ENCODE results near the gene CDH4. TPM values are rescaled to one million over a fixed set of nuclear protein-coding genes. Genes with fewer than 3 reads are reported as not detected.
A peak's percentile ranks its signal among the peaks of the same experiment; 100 is the strongest.

The CDH4 gene
- total RNA-seq, 1 donor from 2014 or later = 3.2 TPM

- peaks cover 45% of the 10 kb centered on the region for H3K27me3 Mint-ChIP-seq (ENCODE audit: low read depth, unreplicated experiment)
Observed at GRCh38 chr20:61253264-61253639, 1.2 kb downstream of the CDH4 start.

GRCh38 chr20:61253640-61254511, 1.8 kb downstream of the CDH4 start:
- peaks cover 3% of the 10 kb centered on the region for H3K36me3 Mint-ChIP-seq (ENCODE audit: low read depth, unreplicated experiment)
- peaks cover 38% of the 10 kb centered on the region for H3K4me1 ChIP-seq (ENCODE audit: insufficient read depth, low read length)
- FAIRE-seq = no peak
- no peaks in the 10 kb centered on the region for H4K20me1 ChIP-seq (ENCODE audit: insufficient read depth, low read length)
- H3K4me3 Mint-ChIP-seq (ENCODE audit: unreplicated experiment) = peak overlapping the region; percentile 83
- H3K4me2 ChIP-seq (ENCODE audit: low read length) = peak overlapping the region; percentile 94
- peaks cover 14% of the 10 kb centered on the region for H3K79me2 ChIP-seq (ENCODE audit: insufficient read depth, low read length)
- peaks cover 6% of the 10 kb centered on the region for H3K4me1 Mint-ChIP-seq (ENCODE audit: low read depth, unreplicated experiment)
- H3K27ac Mint-ChIP-seq (ENCODE audit: unreplicated experiment) = no peak overlapping the region
- peak overlapping the region; percentile 65 for H3K4me3 ChIP-seq (ENCODE audit: insufficient read depth, low read depth, low read length)
- peak overlapping the region; percentile 69 for H3K27ac ChIP-seq (ENCODE audit: low read depth, low read length)
- no peaks in the 10 kb centered on the region for H3K36me3 ChIP-seq (ENCODE audit: insufficient read depth, low read length)
- peaks cover 11% of the 10 kb centered on the region for H3K27me3 ChIP-seq (ENCODE audit: insufficient read depth, low read length)
- H3K27me3 Mint-ChIP-seq (ENCODE audit: low read depth, unreplicated experiment) = peaks cover 38% of the 10 kb centered on the region
- TF ChIP-seq EZH2 (IDR thresholded peaks at IDR 0.05; ENCODE audit: insufficient read depth, low read length) = no peak
- TF ChIP-seq, protein P1, sequence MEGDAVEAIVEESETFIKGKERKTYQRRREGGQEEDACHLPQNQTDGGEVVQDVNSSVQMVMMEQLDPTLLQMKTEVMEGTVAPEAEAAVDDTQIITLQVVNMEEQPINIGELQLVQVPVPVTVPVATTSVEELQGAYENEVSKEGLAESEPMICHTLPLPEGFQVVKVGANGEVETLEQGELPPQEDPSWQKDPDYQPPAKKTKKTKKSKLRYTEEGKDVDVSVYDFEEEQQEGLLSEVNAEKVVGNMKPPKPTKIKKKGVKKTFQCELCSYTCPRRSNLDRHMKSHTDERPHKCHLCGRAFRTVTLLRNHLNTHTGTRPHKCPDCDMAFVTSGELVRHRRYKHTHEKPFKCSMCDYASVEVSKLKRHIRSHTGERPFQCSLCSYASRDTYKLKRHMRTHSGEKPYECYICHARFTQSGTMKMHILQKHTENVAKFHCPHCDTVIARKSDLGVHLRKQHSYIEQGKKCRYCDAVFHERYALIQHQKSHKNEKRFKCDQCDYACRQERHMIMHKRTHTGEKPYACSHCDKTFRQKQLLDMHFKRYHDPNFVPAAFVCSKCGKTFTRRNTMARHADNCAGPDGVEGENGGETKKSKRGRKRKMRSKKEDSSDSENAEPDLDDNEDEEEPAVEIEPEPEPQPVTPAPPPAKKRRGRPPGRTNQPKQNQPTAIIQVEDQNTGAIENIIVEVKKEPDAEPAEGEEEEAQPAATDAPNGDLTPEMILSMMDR (IDR thresholded peaks at IDR 0.05; ENCODE audit: insufficient read depth, low read depth, low read length) = no peak
- H3K9me3 ChIP-seq (ENCODE audit: insufficient read depth, low read depth, low read length) = no peaks in the 10 kb centered on the region
- peak overlapping the region; percentile 87 for H2AFZ ChIP-seq (ENCODE audit: low read depth, low read length)
- H3K9me3 Mint-ChIP-seq (ENCODE audit: unreplicated experiment) = no peaks in the 10 kb centered on the region
- DNase-seq (ENCODE audit: low read depth) = peak; percentile 51
- H3K9ac ChIP-seq (ENCODE audit: low read length) = peak overlapping the region; percentile 80

More at GRCh38 chr20:61253264-61253639, 1.2 kb downstream of the CDH4 start:
- no peaks in the 10 kb centered on the region for H3K9me3 ChIP-seq (ENCODE audit: insufficient read depth, low read depth, low read length)
- FAIRE-seq (no peak), DNase-seq (ENCODE audit: low read depth) (no peak)
- no peaks in the 10 kb centered on the region for H3K36me3 ChIP-seq (ENCODE audit: insufficient read depth, low read length)
- peak overlapping the region; percentile 80 for H3K9ac ChIP-seq (ENCODE audit: low read length)
- H3K27ac ChIP-seq (ENCODE audit: low read depth, low read length) = peak overlapping the region; percentile 19
- peaks cover 16% of the 10 kb centered on the region for H3K27me3 ChIP-seq (ENCODE audit: insufficient read depth, low read length)
- TF ChIP-seq EZH2 (IDR thresholded peaks at IDR 0.05; ENCODE audit: insufficient read depth, low read length) = no peak
- TF ChIP-seq, protein P1 (IDR thresholded peaks at IDR 0.05; ENCODE audit: insufficient read depth, low read depth, low read length) = no peak
- Mint-ChIP-seq H3K27ac (ENCODE audit: unreplicated experiment) (no peak overlapping the region), H3K9me3 (ENCODE audit: unreplicated experiment) (no peaks in the 10 kb centered on the region), H3K36me3 (ENCODE audit: low read depth, unreplicated experiment) (peaks cover under 1% of the 10 kb centered on the region), H3K4me3 (ENCODE audit: unreplicated experiment) (no peak overlapping the region), H3K4me1 (ENCODE audit: low read depth, unreplicated experiment) (peaks cover 5% of the 10 kb centered on the region)
- H3K4me2 ChIP-seq (ENCODE audit: low read length) = peak overlapping the region; percentile 94
- H2AFZ ChIP-seq (ENCODE audit: low read depth, low read length) = peak overlapping the region; percentile 87
- peaks cover 12% of the 10 kb centered on the region for H3K79me2 ChIP-seq (ENCODE audit: insufficient read depth, low read length)
- H3K4me3 ChIP-seq (ENCODE audit: insufficient read depth, low read depth, low read length) = peak overlapping the region; percentile 65
- peaks cover 38% of the 10 kb centered on the region for H3K4me1 ChIP-seq (ENCODE audit: insufficient read depth, low read length)
- H4K20me1 ChIP-seq (ENCODE audit: insufficient read depth, low read length) = no peaks in the 10 kb centered on the region

All from astrocyte (in vitro differentiated cells and primary cell).